D341Med (cell line): ENCODE data around the gene VWCE.
"Not testable (repeated sequence)": the region's sequence is repeated elsewhere in the genome, so short reads cannot be mapped to it uniquely, and the experiment has no call there.

Experiments used
- DNase-seq: peaks from one replicate; pipeline ENCODE4 v3.0.0; 2012; ENCODE audit warnings: low spot score

VWCE gene

GRCh38 chr11:61254403-61255025 is 40.6 kb downstream of the VWCE start:
- peak; percentile 86 for DNase-seq

- not testable (repeated sequence) for DNase-seq
These were observed 42.8 kb downstream of the VWCE start for GRCh38 chr11:61252332-61252731.

DNA sequence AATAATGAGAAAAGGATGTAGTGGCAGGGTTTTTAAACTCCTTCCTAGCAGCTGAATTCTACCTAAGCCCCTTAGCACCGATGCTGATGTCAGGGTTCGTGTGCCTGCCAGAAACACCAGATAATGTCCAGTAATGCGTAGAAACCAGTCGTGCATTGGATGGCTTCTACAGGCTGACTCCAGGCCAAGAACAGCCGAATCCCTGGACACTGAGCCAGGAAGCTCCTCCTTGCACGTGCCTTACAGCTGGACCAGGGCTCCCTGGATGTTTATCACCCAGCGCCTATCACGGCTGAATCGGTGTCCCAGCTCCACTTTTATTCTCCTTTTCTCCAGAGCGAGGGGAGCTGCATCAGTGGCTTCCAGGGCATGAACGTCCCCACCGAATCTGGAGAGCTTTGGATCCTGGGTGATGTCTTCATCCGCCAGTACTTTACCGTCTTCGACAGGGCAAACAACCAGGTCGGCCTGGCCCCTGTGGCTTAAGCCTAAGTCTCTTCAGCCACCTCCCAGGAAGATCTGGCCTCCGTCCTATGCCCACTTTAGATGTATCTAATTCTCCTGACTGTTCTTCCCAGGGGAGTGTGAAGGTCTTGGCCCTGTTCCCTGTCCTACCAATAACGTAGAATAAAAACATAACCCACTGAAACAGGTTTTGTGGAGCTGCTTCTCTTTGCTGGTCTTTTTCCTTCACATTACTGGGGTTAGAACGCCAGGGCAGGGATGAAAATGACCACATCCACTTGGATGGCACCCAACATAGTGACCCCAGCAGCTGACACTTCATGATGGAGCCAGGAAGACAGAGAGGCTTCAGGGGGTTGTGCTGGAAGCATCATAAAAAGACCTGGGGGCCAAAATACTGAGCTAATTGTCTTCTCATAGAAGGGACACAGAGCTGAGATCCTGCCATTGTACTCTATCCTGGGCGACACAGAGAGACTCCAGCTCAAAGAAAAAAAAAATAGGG is 44.0 kb downstream of the VWCE start:
- DNase-seq: not testable (repeated sequence)

GRCh38 chr11:61249201-61249600 is 45.9 kb downstream of the VWCE start:
- DNase-seq: not testable (repeated sequence)

GRCh38 chr11:61248071-61248470 is 47.0 kb downstream of the VWCE start:
- not testable (repeated sequence) for DNase-seq

DNA sequence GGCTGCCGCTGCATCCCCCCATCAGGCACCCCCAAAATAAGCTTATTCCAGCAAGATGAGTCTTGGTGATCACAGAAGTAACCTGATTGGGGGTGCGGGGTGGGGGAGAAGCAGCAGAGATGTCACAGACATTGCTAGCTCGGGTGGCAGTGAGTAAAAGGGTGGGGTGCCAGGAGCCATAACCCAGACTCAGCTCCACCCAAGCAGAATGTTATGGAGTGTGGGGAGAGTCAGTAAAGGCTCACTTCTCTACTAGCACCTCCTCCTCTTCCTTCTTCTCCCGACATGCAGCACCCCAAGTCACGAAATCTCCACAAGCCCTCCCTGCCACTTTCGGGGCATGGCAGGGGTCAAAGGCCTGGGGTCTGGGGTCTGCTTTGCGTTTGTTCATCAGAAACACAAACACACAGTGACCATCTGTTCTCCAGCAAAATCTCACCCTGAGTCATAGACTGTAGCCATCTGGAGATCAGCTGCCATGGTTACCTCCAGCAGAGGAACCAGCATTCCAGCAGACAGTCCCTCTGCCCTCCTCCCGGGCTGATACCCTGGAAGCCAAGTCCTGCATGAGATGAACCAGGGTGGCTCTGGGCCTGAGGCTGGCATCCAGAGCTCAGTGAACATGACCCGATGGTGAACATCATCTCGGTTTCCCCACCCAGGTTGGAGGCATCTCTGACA is 49.7 kb downstream of the VWCE start:
- DNase-seq: not testable (repeated sequence)

GRCh38 chr11:61241526-61241925 is 53.6 kb downstream of the VWCE start:
- DNase-seq: not testable (repeated sequence)

DNA sequence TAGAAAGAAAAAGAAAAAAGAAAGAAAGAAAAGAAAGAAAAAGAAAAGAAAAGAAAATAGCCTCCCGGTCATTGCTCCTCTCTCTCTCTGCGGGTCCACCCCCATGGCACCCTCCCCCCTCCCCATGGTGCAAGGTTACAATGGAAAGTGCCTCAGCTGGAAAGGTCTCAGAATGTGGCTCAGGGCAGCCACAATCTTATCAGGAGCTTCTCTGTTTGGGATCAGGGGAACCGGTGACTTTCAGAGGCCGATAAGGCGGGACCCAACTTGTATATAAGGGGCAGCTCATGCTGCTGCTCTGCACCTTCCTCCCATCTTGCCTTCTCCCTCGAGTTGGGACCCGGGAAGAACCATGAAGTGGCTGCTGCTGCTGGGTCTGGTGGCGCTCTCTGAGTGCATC is 54.2 kb downstream of the VWCE start, which contains the start of gene PGA5:
Gene PGA5, plus strand, starts transcription at position 301 of the 400 bp plus-strand sequence. Its CDS starts 52 bp downstream, at position 353.
- not testable (repeated sequence) for DNase-seq

DNA sequence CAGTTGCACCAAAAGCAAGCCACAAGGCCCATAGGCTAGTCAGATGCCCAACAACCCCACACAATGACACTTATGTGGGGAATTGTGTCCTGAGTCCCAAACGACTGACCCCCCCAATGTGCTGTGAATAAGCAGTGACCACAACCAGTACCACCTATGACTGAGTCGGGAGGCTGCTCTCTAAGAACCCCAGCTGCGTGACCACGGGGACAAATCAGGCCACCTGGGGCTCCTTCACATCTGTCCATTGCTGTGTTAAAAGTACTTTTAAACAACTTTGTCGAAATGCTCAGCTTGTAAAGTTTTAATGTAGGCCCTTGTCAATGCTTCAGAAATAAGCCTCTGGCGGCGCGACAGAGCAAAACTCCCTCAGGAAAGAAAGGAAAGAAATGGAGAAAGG is 54.8 kb downstream of the VWCE start:
- not testable (repeated sequence) for DNase-seq

- DNase-seq: not testable (repeated sequence)
These were observed 58.0 kb downstream of the VWCE start for GRCh38 chr11:61237130-61237529.

GRCh38 chr11:61232548-61233145 is 62.5 kb downstream of the VWCE start:
- DNase-seq: not testable (repeated sequence)

GRCh38 chr11:61231585-61231984 is 63.5 kb downstream of the VWCE start:
- DNase-seq: not testable (repeated sequence)

DNA sequence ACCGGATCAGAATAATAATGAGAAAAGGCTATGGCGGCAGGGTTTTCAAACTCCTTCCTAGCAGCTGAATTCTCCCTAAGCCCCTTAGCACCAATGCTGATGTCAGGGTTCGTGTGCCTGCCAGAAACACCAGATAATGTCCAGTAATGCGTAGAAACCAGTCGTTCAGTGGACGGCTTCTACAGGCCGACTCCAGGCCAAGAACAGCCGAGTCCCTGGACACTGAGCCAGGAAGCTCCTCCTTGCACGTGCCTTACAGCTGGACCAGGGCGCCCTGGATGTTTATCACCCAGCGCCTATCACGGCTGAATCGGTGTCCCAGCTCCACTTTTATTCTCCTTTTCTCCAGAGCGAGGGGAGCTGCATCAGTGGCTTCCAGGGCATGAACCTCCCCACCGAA is 64.1 kb downstream of the VWCE start:
- DNase-seq: not testable (repeated sequence)

GRCh38 chr11:61229458-61229857 is 65.7 kb downstream of the VWCE start:
- not testable (repeated sequence) for DNase-seq

GRCh38 chr11:61226457-61227137 is 68.5 kb downstream of the VWCE start:
- DNase-seq: not testable (repeated sequence)

DNA sequence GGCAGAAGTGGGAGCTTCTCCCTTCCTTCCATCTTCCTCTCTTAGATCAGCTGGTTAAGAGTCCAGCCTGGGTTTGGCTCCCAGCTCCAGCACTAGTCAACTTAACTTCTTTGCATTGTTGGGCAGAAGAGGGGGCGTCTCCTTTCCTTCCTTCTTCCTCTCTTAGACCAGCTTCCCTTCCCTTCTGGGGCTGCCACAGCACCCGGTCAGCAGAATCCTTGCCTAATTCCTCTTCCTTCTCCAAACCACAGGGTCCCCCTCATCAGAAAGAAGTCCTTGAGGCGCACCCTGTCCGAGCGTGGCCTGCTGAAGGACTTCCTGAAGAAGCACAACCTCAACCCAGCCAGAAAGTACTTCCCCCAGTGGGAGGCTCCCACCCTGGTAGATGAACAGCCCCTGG is 72.4 kb downstream of the VWCE start:
- DNase-seq: not testable (repeated sequence)

- not testable (repeated sequence) for DNase-seq
These were observed 73.1 kb downstream of the VWCE start, which contains the start of gene PGA4 for GRCh38 chr11:61222047-61222446. Gene PGA4, plus strand, starts transcription at chr11:61222347. Its CDS starts 54 bp downstream, at chr11:61222401.

DNA sequence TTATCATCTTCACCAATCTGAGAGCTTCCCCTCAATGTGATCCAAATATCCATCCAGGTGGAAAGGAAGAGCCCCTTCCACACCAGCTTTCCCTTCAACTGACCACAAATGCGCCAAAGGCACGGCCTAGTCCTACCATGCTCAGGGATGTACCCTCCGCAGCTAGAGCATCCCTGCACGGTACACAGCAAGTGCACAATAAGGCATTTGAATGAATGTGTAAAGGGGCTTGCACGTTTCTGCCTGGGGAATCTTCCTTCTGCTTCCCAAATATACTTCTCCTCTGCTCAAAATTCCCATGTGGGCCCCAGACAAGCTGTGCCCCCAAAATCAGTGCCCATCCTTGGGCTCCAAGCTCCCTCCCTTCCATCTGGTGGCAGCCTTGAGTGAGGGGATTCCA is 76.1 kb downstream of the VWCE start:
- DNase-seq: not testable (repeated sequence)

- not testable (repeated sequence) for DNase-seq
These were observed 76.8 kb downstream of the VWCE start for GRCh38 chr11:61218306-61218705.

GRCh38 chr11:61213711-61214324 is 81.3 kb downstream of the VWCE start:
- DNase-seq: not testable (repeated sequence)

DNA sequence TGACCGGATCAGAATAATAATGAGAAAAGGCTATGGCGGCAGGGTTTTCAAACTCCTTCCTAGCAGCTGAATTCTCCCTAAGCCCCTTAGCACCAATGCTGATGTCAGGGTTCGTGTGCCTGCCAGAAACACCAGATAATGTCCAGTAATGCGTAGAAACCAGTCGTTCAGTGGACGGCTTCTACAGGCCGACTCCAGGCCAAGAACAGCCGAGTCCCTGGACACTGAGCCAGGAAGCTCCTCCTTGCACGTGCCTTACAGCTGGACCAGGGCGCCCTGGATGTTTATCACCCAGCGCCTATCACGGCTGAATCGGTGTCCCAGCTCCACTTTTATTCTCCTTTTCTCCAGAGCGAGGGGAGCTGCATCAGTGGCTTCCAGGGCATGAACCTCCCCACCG is 82.9 kb downstream of the VWCE start:
- DNase-seq: not testable (repeated sequence)
